Testis (tissue), 3 donors: ENCODE data around the gene CPNE4. TPM values are rescaled to one million over a fixed set of nuclear protein-coding genes. Genes with fewer than 3 reads are reported as not detected.

Experiments
- DNase-seq: peaks from one replicate; pipeline ENCODE4 v3.0.0-alpha.2; 2019
- H3K27ac ChIP-seq, 2 donors: fragments of 200-600 bp; sonication (generic); one replicate each; pipeline ENCODE4 v1.5.1; 2019
- H3K27me3 ChIP-seq: fragments of 200-600 bp; sonication (generic); one replicate; pipeline ENCODE4 v1.5.1; 2019
- H3K36me3 ChIP-seq: fragments of 200-600 bp; sonication (generic); one replicate; pipeline ENCODE4 v1.5.1; 2017; ENCODE audit warnings: low read depth; ENCODE audit errors: missing control alignments
- H3K4me1 ChIP-seq: fragments of 200-600 bp; sonication (generic); one replicate; pipeline ENCODE4 v1.5.1; 2019
- H3K4me3 ChIP-seq, 2 donors: fragments of 200-600 bp; sonication (generic); one replicate each; pipeline ENCODE4 v1.5.1; 2017 to 2019
- H3K9me3 ChIP-seq: fragments of 200-600 bp; sonication (generic); one replicate; pipeline ENCODE4 v1.5.1; 2017
- POLR2A ChIP-seq: fragments of 450-650 bp; IDR thresholded peaks from one replicate; pipeline ENCODE4 v1.6.1; 2017; ENCODE audit warnings: antibody characterized with exemption, mild to moderate bottlenecking, moderate library complexity
- WGBS, 2 donors: methylation state at CpG; one replicate each; pipeline ENCODE4 v1.1.5; 2018; 5-methylcytosine and 5-hydroxymethylcytosine counted together
- intact Hi-C: fragments of 100-400 bp; cut with DNase I; formaldehyde crosslinking; loops from one replicate; pipeline ENCODE4 v1.15.1; 2023; ENCODE audit warnings: low total_unique reads
- polyA plus RNA-seq: library from polyadenylated mRNA; stranded (reverse); fragments of 350-450 nt; fragmentation: Illumina TruSeq; extraction: RNeasy Lipid Tissue Mini Kit (QIAGEN cat#74804); gene quantifications from one replicate; pipeline ENCODE4 v1.2.3, GENCODE V29; 2014; ENCODE audit warnings: low read depth, low replicate concordance; ENCODE audit not compliant: insufficient read depth
- total RNA-seq, 2 donors: library from RNA; depleted of rRNA; stranded (reverse); fragments of >200 nt; gene quantifications; one replicate each; pipeline ENCODE4 v1.2.3, GENCODE V29; 2016
- TF ChIP-seq, protein P1 (sequence below), 3 experiments: fragments of 450-650 bp in 2 of 3; fragments of 200-600 bp in 1 of 3; sonication (generic) in 1 of 3; IDR thresholded peaks; one replicate each; pipeline ENCODE4 v1.5.1; 2016 to 2019; ENCODE audit warnings: antibody characterized with exemption in 3 of 3, mild to moderate bottlenecking in 2 of 3, moderate library complexity in 1 of 3

CPNE4 gene
- total and polyA plus RNA-seq, 3 donors from 2014 or later: 2.4 to 8.4 (median 4.5) TPM

DNA sequence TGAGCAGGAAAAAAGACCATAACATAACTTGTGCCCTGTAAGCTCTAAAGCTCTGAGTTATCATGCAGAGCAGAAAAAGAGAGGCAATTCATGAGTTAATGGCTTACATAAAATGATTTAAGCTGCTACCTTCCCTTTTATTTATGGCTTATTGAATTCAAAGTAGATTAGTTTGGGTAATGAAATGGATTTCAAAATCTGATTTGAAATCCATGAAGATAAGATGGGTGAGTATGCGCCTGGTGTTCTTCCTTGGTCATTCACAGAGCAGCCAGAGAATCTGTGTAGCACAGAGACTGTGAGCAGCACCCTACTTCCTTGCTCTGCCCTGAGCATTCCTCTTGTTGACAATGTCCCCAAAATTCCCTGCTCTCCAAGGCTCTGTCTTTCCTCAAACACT is 495.8 kb downstream of the CPNE4 start:
- H3K36me3 ChIP-seq: no peaks in the 10 kb centered on the region
- no peaks in the 10 kb centered on the region for H3K27me3 ChIP-seq
- H3K4me3 ChIP-seq: no peak overlapping the region
- intact Hi-C loops: no loop called here
- WGBS, 2 donors: 89 to 100% methylated on average over 1 of the region's 1 CpG
- no peak overlapping the region for H3K27ac ChIP-seq
- peaks cover 5% of the 10 kb centered on the region for H3K4me1 ChIP-seq
- DNase-seq: no peak
- H3K9me3 ChIP-seq: no peaks in the 10 kb centered on the region
- TF ChIP-seq, protein P1, sequence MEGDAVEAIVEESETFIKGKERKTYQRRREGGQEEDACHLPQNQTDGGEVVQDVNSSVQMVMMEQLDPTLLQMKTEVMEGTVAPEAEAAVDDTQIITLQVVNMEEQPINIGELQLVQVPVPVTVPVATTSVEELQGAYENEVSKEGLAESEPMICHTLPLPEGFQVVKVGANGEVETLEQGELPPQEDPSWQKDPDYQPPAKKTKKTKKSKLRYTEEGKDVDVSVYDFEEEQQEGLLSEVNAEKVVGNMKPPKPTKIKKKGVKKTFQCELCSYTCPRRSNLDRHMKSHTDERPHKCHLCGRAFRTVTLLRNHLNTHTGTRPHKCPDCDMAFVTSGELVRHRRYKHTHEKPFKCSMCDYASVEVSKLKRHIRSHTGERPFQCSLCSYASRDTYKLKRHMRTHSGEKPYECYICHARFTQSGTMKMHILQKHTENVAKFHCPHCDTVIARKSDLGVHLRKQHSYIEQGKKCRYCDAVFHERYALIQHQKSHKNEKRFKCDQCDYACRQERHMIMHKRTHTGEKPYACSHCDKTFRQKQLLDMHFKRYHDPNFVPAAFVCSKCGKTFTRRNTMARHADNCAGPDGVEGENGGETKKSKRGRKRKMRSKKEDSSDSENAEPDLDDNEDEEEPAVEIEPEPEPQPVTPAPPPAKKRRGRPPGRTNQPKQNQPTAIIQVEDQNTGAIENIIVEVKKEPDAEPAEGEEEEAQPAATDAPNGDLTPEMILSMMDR (IDR thresholded peaks at IDR 0.05): no peak
- no peak for TF ChIP-seq POLR2A

DNA sequence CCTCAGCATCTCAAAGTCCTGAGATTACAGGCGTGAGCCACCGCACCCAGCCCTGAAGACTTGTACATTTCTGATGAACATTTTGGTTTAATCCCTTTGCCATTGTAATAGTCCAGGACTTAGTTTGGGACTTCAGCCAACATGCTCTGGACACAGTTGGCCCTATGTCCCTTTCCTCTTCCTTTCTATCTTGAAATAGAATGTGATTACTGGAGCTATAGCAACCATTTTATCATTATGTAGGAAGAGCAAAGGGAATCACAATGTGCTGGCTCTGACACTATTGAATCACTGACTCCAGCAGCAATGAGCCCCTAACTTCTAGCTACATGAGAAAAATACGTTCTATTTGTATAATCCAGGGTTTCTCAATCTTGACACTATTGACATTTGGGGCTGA is 497.3 kb downstream of the CPNE4 start:
- no peaks in the 10 kb centered on the region for H3K4me1 ChIP-seq
- no peaks in the 10 kb centered on the region for H3K27me3 ChIP-seq
- H3K4me3 ChIP-seq: no peak overlapping the region
- 94 to 96% methylated on average over 3 of the region's 3 CpGs for WGBS, 2 donors
- intact Hi-C loops: no loop called here
- no peak for DNase-seq
- no peaks in the 10 kb centered on the region for H3K36me3 ChIP-seq
- no peak overlapping the region for H3K27ac ChIP-seq
- TF ChIP-seq POLR2A: no peak
- TF ChIP-seq, protein P1 (IDR thresholded peaks at IDR 0.05): no peak
- no peaks in the 10 kb centered on the region for H3K9me3 ChIP-seq

DNA sequence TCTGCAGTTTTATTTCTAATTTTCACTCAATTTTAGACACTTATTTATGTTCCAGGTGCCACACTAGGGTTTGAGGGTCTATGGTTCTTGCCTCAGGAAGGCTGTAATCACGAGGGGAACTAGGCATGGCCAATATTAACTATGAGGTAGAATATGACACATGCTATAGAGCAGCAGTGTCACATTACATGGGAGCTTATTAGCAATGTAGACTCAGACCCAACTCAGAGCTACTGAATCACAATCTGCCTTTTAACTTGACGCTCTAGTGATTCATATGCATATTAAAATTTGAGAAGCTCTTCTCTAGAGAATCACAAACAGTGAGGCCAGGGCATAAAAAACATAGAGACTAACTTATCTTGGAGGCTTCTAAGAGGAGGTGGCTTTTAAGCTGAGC is 499.2 kb downstream of the CPNE4 start:
- no peaks in the 10 kb centered on the region for H3K27me3 ChIP-seq
- no peaks in the 10 kb centered on the region for H3K36me3 ChIP-seq
- H3K9me3 ChIP-seq: no peaks in the 10 kb centered on the region
- DNase-seq: no peak
- H3K27ac ChIP-seq: no peak overlapping the region
- intact Hi-C loops: no loop called here
- no peaks in the 10 kb centered on the region for H3K4me1 ChIP-seq
- TF ChIP-seq POLR2A: no peak
- TF ChIP-seq, protein P1 (IDR thresholded peaks at IDR 0.05): no peak
- no peak overlapping the region for H3K4me3 ChIP-seq
- 72 to 79% methylated on average over 2 of the region's 2 CpGs for WGBS, 2 donors

DNA sequence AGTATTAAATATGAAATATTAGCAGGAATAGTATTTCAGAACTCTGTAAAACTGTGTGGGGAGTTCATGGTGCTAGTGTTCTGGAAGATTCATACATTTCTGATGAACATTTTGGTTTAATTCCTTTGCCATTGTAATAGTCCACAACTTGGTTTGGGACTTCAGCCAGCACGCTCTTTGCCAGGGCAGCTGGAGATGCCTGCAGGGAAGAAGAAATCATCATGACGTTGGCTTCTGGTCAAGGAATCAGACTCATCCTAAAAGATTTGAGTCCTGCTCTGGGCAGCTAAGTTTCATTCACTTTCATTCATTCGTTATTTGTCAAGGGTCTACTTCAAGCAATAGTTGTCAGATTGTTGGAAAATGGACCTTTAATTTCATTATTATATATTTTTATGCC is 499.7 kb downstream of the CPNE4 start:
- no peaks in the 10 kb centered on the region for H3K4me1 ChIP-seq
- WGBS, 2 donors: 81 to 83% methylated on average over 3 of the region's 3 CpGs
- no peak for DNase-seq
- H3K27me3 ChIP-seq: no peaks in the 10 kb centered on the region
- no peak overlapping the region for H3K27ac ChIP-seq
- H3K9me3 ChIP-seq: no peaks in the 10 kb centered on the region
- intact Hi-C loops: no loop called here
- TF ChIP-seq, protein P1 (IDR thresholded peaks at IDR 0.05): no peak
- no peak for TF ChIP-seq POLR2A
- H3K36me3 ChIP-seq: no peaks in the 10 kb centered on the region
- H3K4me3 ChIP-seq: no peak overlapping the region

DNA sequence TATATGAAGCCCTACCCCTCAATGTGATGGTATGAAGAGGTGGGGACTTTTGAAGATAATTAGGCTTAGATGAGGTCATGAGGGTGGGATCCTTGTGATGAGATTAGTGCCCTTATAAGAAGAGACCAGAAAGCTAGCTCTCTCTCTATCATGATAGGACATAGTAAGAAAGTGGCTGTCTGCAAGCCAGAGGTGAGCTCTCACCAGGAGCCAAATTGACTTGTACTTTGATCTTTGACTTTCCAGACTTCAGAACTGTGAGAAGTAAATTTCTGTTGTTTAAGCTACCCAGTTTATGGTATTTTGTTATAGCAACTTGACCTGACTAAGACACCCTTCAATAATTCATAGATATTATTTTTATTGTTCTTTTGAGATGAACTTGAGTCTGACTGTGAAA is 502.2 kb downstream of the CPNE4 start:
- Histone ChIP-seq H3K4me3 (no peak overlapping the region), H3K36me3 (no peaks in the 10 kb centered on the region), H3K9me3 (no peaks in the 10 kb centered on the region), H3K27me3 (no peaks in the 10 kb centered on the region), H3K27ac (no peak overlapping the region), H3K4me1 (no peaks in the 10 kb centered on the region)
- intact Hi-C loops: no loop called here
- no peak for TF ChIP-seq POLR2A
- DNase-seq: no peak
